HG03025 (cell line): Measurements from ENCODE around the gene MMP10.

Source experiments
- ATAC-seq: cut with Tn5 transposase; IDR thresholded peaks from one replicate; pipeline ENCODE4 v1.9.1; 2021; ENCODE audit warnings: mild to moderate bottlenecking, moderate library complexity; ENCODE audit not compliant: unreplicated experiment, low FRiP score

MMP10 gene

GRCh38 chr11:102780491-102780918 is at the start of gene MMP10:
MMP10 (minus strand) TSS chr11:102780628; CDS start chr11:102780591, 37 bp downstream.
- no peak for ATAC-seq

DNA sequence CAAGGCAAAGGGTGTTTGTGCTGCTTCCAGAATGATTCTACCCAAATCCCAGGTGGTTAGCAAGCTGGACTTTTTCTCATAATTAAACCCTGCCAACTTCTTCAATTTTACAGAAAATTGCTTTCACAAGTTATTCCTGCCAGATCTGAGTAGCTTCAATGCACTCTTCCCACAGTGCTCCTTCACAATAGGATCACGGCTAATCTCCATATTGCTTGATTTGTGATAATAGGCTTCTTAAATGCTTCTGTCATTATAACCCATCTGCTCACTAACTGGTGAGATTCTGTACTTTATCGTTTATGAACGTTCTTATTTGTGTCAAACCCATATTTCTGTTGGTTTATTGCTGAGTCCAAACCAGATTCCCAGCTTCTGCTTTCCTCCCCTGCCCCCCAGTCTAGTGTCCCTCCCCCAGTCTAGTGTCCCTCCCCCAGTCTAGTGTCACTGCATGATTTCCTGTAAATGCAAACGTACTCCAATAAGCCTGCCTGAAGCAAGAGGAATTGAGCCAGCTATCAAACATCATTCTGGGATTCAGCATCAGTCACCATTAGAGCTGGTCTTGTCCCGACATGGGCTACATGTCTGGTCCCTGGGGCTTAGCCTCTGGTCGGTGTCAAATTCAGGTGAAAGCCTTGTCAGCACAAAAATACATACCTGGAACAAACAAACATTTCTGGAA is 49.0 kb upstream of the MMP10 start:
- ATAC-seq, result no peak

DNA sequence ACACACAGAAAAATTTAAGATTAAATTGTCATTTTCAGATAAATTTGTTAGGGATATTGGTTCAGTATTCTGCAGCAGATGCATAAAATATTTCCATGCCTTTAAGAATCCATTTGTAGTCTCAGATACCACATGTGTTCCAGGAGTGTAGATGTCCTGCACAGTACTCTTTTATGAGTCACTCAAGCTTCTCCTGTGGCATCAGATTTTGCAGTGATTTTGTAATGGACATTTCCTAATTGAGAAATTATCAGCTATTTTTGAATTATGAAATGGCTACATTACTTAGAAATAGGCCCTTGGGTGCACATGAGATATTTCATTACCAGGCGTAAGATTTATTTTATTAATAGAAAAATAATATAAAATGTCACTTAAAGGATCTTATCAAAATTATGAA is 44.1 kb upstream of the MMP10 start:
- no peak for ATAC-seq

- no peak for ATAC-seq
Measured at GRCh38 chr11:102819491-102819890, 39.1 kb upstream of the MMP10 start.

- ATAC-seq, result no peak
Measured at GRCh38 chr11:102813484-102813883, 33.1 kb upstream of the MMP10 start.

GRCh38 chr11:102812188-102812587 is 31.8 kb upstream of the MMP10 start:
- no peak for ATAC-seq

DNA sequence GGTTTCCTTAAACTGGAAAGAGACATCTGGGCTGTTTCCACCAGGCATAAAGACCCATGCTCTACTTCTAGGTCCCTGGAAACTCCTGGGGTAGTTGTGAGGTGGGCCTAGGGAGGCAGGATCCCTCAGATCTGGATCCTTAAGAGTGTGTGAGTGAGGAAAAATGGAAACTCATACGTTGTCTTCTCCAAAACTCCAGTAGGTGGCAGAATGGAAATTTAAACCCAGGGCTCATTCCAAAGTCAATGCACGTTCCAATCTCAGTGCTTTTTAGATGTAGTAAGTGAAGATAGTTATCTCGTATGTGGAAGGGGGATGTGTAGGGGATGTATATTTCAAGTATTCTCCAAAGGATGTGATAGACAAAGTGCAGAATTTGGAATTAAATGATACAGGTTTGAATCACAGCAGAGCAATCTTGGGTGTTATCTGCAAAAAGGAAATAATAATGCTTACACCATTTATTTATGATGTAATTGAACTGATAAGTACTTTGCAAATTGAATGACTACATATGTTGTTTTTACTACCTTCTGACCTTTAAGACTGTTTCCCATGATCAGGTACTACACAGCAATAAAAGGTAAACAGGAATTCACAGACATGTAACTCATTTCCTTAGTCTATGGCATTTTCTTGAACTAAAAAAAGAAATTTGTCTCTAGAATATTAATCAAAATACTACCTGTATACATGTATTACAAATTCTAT is 30.7 kb upstream of the MMP10 start:
- ATAC-seq, result no peak

DNA sequence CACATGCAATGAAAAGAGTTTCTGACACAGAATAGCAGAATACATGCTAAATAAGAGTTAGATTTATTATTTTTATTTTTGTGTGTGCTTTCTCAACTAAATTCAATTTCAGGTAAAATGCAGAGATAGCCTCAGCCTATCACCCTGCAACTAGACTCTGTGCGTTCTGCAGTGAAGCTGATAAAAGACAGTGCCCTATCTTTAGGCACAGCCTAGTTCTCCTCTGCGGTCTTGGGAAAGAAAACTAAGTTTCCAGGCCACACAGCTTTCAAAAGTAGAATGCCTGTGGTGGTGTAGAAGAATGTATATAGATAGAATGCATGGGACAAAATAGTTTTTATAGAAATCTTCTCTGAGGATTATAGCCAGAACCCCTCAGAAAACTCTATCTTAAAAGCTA is 29.5 kb upstream of the MMP10 start:
- ATAC-seq, result no peak

- no peak for ATAC-seq
Measured at GRCh38 chr11:102807921-102808320, 27.5 kb upstream of the MMP10 start.

DNA sequence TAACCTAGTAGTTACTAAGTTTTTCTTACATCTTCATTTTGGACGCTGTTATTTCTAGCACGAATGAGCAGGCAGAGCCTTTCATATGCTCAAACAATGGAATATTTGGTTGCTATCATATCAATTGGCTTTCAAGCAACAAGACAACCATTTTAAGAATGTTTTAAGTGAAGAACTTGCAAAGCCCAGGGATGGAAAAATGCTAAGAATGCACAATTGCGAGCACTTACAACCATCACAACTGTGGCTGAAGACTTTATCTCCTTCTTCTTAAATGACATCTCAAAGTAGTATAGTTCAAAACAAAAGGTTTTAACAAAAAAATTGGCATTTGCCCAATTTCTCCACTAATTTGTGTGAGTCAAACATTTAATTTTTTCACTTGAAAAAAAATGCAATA is 25.9 kb upstream of the MMP10 start:
- no peak for ATAC-seq

- ATAC-seq, result no peak
Measured at GRCh38 chr11:102802341-102802740, 21.9 kb upstream of the MMP10 start.

DNA sequence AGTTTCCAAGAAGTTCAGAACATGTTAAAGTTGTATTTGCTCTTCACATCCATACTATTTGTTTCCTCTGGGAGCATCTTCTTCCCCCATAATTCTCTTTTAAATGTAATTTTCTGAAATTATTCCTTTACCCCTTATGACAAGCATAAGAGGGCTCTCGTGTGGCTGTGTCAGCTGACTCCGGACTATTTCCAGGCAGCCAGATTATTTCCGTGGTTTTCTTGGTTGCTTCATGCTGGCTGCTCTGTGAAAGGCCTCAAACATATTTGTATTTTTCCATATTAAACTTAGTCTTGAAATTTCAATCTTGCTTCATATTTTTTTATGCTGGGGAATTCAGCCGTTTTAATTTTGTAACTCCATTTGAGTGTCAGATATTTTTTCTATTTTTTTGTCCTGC is 20.3 kb upstream of the MMP10 start:
- no peak for ATAC-seq

DNA sequence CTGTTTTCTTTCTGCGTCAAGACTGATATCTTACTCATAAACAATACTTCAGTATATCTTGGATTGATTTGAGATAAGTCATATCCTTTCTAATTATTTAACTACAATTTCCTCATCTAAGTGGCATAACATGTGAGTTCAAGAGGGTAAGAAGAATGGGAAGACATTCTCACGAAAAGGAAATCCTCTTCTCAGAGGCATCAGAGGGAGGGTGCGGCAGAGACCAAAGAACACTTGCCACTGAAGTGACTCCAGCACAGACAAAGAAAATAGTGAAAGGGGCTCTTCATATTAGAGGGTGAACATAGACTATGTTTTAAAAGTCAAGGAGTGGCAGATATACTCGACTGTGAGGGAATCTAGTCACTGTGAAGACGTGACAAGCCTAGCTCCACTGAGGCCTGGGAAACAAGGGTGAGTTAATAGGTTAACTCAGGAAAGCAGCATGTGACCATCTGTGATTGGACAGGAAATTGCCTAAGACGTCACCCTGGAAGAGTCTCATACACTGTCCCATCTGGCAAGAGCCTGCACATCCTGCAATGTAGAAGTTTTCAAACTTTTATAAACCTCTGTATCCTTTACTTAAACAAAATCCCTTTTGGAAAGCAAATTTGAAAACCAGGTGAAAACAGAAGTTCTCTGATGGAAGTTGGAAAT is 19.4 kb upstream of the MMP10 start:
- no peak for ATAC-seq

GRCh38 chr11:102798012-102798746 is 17.8 kb upstream of the MMP10 start, which contains the start of gene MMP1:
MMP1 (minus strand) TSS chr11:102798160; CDS start chr11:102798092, 68 bp downstream.
- no peak for ATAC-seq

DNA sequence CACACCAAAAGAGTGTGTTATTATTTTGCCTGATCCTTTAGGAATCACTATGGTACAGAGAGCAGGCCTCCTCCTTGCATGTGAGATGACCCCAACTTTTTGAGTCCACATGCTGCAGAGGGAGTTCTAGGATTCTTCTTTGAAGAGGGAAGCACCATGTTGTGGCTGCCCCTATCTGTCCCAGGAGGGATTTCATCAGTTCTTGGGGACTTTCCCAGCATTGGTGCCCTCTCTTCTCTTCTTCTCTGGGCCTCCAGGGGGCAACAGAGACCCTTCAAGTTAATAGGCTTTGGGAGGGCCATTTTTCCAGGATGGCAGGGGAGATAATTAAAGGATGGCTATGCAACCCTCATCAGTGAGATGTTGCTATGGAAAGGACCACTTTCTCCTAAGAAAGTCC is 14.0 kb upstream of the MMP10 start:
- ATAC-seq, result peak; percentile 82

DNA sequence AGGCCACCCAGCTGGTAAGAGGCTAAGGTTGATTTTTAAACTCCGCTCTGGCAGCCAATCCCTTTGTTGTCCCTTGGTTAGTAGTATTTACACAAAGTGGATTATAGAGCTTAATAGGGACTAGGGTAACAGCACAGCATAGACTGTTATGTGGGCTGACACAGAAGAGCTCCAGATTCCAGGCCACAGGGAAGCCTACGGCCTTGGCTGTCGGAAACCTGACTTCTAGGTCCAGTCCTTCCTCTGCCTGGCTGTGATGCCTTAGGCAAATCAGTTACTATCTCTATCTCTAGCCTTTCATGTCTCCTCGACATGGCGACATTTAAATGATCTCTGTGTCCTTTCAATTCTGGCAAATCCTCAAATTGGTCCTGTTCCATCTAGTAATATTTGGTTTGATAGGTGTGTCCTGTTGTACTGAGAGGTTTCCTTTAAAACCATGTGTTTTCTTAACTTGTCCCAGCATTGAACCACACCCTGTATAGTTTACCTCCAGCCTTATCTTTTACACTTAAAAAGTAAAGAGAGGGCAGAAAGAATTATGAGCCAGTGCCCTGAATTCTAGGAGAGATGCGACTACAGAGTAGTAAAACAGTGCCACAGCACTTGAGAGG is 13.4 kb upstream of the MMP10 start:
- no peak for ATAC-seq

GRCh38 chr11:102792604-102793003 is 12.2 kb upstream of the MMP10 start:
- no peak for ATAC-seq

- ATAC-seq, result no peak
Measured at GRCh38 chr11:102791271-102792036, 11.0 kb upstream of the MMP10 start.

DNA sequence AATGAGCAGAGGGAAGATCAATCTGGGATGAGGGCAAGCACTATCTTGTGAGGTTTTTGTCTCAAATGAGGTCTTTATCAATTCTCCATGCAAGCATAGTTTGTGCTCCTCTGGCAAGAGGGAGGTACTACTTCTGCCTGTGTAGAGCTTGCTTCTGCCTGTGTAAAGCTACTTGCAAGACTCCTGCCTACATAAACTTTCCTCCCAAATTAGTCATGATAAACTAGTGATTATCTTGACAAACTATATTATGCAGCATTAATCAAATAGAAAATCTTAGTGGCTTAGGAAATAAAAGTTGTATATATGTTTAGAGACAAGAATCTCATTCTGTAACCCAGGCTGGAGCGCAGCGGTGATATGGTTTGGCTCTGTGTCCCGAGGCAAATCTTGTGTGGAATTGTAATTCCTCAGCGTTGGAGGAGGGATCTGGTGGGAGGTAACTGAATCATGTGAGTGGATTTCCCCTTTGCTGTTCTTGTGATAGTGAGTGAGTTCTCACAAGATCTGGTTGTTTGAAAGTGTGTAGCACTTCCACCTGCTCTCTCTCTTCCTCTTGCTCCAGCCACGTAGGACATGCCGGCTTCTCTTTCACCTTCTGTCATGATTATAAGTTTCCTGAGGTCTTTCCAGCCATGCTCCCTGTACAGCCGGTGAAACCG is 8.0 kb upstream of the MMP10 start:
- no peak for ATAC-seq
